ENCODE results near the gene CMC2.

- no peak for TF ChIP-seq CTCF (IDR thresholded peaks at IDR 0.05; ENCODE audit: poor library complexity, severe bottlenecking)
- TF ChIP-seq POLR2AphosphoS5 (IDR thresholded peaks at IDR 0.05), result no peak
- TF ChIP-seq TAF1 (IDR thresholded peaks at IDR 0.05; ENCODE audit: low read depth), result no peak
- no peak for TF ChIP-seq EZH2 (IDR thresholded peaks at IDR 0.05; ENCODE audit: borderline replicate concordance, insufficient read depth, low read length, poor library complexity, severe bottlenecking)
Measured at GRCh38 chr16:81003610-81004460, 2.9 kb downstream of the CMC2 start.
